ENCODE data around the gene POLR1A. TPM values are rescaled to one million over a fixed set of nuclear protein-coding genes. Genes with fewer than 3 reads are reported as not detected.

Gene POLR1A
- total RNA-seq, 1 donor from 2014 or later = 23.8 TPM

DNA sequence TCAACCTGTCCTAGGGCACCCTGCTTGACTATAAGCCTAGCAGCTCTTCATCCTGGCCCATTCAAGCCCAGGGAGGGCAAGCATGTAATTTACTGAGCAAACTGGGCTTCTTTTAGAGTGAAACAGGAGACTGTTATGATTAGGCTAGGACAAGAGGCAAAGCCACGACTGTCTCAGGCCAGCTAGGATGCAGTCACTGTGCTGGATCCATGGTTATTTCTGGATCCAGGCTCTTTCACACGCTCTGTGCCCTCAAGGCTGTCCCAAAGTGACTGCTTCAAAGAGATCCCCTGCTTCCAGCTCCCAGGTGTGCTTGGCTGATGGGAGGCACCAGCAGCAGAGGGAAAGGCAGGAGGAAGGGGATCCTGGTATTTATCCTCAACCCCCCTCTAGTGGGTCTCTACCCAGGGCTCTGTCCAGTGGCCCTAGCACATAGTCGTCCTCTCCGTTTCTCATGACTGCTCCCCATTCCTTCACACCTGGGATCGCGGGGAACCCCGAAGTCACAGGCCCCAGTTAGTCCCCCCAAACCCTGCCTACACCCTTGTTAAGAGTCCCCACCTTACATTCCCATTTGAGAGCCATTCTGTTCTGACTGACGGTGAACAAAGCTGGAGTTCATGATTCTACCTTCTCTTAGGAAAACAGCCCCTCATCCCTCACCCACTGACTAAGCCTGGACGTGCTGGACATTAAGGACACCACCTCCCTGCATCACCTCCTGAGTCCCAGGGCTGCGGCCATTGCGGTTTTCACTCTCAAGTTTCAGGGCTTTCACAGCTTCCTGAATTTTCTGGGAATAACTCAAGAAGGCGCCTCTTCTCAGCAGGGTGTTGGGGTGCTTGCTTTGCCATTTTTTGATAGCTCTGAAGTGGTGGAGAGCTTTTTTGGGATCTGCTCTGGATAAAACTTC is 63.2 kb downstream of the POLR1A start:
- no peak for DNase-seq (ENCODE audit: low spot score)

DNA sequence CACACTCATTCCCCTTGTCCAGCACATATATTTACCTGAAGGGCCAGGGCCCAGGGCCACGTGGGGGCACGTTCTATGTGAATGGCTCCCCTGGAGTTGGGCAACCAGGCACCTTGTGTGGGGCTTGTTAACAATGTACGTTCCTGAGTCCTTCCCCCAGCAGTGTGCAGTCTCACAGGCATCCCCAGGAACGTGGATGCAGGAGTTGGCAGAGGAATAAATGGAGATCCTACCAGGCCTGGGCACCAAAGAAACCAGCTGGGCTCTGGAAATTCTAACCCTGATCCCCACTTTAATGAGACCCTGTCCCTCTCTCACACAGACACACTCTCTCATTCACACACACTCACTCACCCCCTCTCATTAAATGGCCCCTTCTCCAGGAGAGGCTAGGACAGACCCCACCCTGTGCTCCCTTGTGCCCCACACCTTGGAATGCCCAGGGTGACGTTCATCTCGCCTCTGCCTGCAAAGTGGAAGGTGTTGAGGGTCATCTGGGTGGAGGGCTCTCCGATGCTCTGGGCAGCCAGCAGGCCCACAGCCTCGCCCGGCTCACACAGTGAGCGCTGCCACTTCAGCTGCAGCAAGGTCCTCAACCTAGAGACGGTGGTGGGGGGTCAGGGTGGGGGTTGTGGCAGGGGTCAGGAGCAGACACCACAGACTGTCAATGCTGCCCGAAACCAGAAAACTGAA is 65.6 kb downstream of the POLR1A start:
- H2AFZ ChIP-seq (replicated peaks) = no peak overlapping the region
- Mint-ChIP-seq H3K27me3 (ENCODE audit: insufficient read depth, low read depth) (peaks cover 3% of the 10 kb centered on the region), H3K27ac (no peak overlapping the region), H3K4me1 (peaks cover 28% of the 10 kb centered on the region), H3K36me3 (peaks cover 34% of the 10 kb centered on the region), H3K4me3 (no peak overlapping the region), H3K9me3 (no peaks in the 10 kb centered on the region)
- H3K79me2 ChIP-seq (ENCODE audit: low read depth) = no peaks in the 10 kb centered on the region
- TF ChIP-seq, protein P1, sequence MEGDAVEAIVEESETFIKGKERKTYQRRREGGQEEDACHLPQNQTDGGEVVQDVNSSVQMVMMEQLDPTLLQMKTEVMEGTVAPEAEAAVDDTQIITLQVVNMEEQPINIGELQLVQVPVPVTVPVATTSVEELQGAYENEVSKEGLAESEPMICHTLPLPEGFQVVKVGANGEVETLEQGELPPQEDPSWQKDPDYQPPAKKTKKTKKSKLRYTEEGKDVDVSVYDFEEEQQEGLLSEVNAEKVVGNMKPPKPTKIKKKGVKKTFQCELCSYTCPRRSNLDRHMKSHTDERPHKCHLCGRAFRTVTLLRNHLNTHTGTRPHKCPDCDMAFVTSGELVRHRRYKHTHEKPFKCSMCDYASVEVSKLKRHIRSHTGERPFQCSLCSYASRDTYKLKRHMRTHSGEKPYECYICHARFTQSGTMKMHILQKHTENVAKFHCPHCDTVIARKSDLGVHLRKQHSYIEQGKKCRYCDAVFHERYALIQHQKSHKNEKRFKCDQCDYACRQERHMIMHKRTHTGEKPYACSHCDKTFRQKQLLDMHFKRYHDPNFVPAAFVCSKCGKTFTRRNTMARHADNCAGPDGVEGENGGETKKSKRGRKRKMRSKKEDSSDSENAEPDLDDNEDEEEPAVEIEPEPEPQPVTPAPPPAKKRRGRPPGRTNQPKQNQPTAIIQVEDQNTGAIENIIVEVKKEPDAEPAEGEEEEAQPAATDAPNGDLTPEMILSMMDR (IDR thresholded peaks at IDR 0.05) = no peak
- no peak for TF ChIP-seq EZH2phosphoT487 (IDR thresholded peaks at IDR 0.05)
- no peak for TF ChIP-seq EZH2 (IDR thresholded peaks at IDR 0.05)
- DNase-seq (ENCODE audit: low spot score) = no peak
- no peaks in the 10 kb centered on the region for H3K27me3 ChIP-seq
- H3K4me3 ChIP-seq = no peak overlapping the region
- no peaks in the 10 kb centered on the region for H4K20me1 ChIP-seq (ENCODE audit: low read depth)
- H3K4me1 ChIP-seq = no peaks in the 10 kb centered on the region
- H3K27ac ChIP-seq = no peak overlapping the region
- H3F3A ChIP-seq (ENCODE audit: low read depth) = no peaks in the 10 kb centered on the region
- H3K36me3 ChIP-seq = no peaks in the 10 kb centered on the region
- no peaks in the 10 kb centered on the region for H3K9me3 ChIP-seq (ENCODE audit: low read depth)
- H3K4me2 ChIP-seq = no peak overlapping the region
- no peak overlapping the region for H3K9ac ChIP-seq

More for the DNA sequence above, 63.2 kb downstream of the POLR1A start:
- H3K4me2 ChIP-seq = no peak overlapping the region
- H3K79me2 ChIP-seq (ENCODE audit: low read depth) = no peaks in the 10 kb centered on the region
- H3K9me3 ChIP-seq (ENCODE audit: low read depth) = no peaks in the 10 kb centered on the region
- H3K9ac ChIP-seq = no peak overlapping the region
- no peak overlapping the region for H2AFZ ChIP-seq (replicated peaks)
- peaks cover 3% of the 10 kb centered on the region for H3K36me3 ChIP-seq
- no peaks in the 10 kb centered on the region for H3K4me1 ChIP-seq
- H4K20me1 ChIP-seq (ENCODE audit: low read depth) = no peaks in the 10 kb centered on the region
- Mint-ChIP-seq H3K9me3 (no peaks in the 10 kb centered on the region), H3K27ac (no peak overlapping the region), H3K4me3 (no peak overlapping the region), H3K27me3 (ENCODE audit: insufficient read depth, low read depth) (peaks cover 6% of the 10 kb centered on the region), H3K36me3 (peaks cover 49% of the 10 kb centered on the region), H3K4me1 (peaks cover 9% of the 10 kb centered on the region)
- H3K27me3 ChIP-seq = no peaks in the 10 kb centered on the region
- no peak for TF ChIP-seq EZH2 (IDR thresholded peaks at IDR 0.05)
- TF ChIP-seq, protein P1 (IDR thresholded peaks at IDR 0.05) = no peak
- no peak for TF ChIP-seq EZH2phosphoT487 (IDR thresholded peaks at IDR 0.05)
- no peak overlapping the region for H3K4me3 ChIP-seq
- no peak overlapping the region for H3K27ac ChIP-seq
- no peaks in the 10 kb centered on the region for H3F3A ChIP-seq (ENCODE audit: low read depth)

DNA sequence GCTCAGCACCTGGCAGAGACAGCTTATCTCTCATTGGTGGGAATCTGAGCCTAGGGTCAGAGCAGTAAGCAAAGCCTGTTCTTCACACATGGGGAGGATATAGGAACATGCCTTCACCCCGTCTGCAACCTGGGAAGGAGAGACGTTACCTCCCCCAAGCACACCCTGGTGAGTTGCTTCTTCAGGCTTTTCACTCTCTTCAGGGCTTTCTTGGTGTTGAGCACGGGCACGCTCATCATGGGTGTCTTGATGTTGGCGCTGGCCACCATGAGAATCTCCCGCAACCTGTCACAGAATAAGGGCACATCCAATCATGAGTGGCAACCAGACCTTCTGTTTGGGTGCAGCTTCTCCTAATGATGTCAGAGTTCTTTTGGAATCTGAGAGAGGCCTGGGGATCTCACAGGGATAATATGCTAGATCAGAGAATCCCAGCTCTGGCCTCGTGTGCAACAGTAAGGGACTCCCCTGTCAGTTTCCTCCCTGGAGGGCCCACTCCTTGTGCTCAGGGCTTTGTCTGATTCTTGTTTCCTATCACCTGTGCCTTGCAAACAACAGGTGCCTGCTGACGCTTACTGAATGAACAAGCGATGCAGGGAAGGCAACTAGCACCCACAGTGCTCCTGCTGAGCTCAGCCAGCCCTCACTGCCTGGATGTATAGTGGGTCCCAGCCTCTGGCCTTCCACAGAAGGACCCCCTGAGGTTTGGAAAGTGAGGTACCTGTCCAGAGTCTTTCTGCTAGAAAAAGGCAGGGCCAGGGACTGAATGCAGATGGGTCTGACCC is 66.3 kb downstream of the POLR1A start:
- H3K27ac Mint-ChIP-seq = no peak overlapping the region
- H3K4me2 ChIP-seq = no peak overlapping the region
- no peaks in the 10 kb centered on the region for H3K9me3 Mint-ChIP-seq
- no peaks in the 10 kb centered on the region for H3K27me3 ChIP-seq
- H3K79me2 ChIP-seq (ENCODE audit: low read depth) = no peaks in the 10 kb centered on the region
- no peak overlapping the region for H3K4me3 Mint-ChIP-seq
- H3K36me3 Mint-ChIP-seq = peaks cover 33% of the 10 kb centered on the region
- no peak for DNase-seq (ENCODE audit: low spot score)
- no peak overlapping the region for H3K9ac ChIP-seq
- no peaks in the 10 kb centered on the region for H3K4me1 ChIP-seq
- H3K4me1 Mint-ChIP-seq = peaks cover 28% of the 10 kb centered on the region
- no peak overlapping the region for H2AFZ ChIP-seq (replicated peaks)
- H4K20me1 ChIP-seq (ENCODE audit: low read depth) = no peaks in the 10 kb centered on the region
- no peak overlapping the region for H3K4me3 ChIP-seq
- H3K36me3 ChIP-seq = no peaks in the 10 kb centered on the region
- H3F3A ChIP-seq (ENCODE audit: low read depth) = no peaks in the 10 kb centered on the region
- TF ChIP-seq EZH2 (IDR thresholded peaks at IDR 0.05) (no peak), EZH2phosphoT487 (IDR thresholded peaks at IDR 0.05) (no peak)
- TF ChIP-seq, protein P1 (IDR thresholded peaks at IDR 0.05) = no peak
- H3K9me3 ChIP-seq (ENCODE audit: low read depth) = no peaks in the 10 kb centered on the region
- peaks cover 3% of the 10 kb centered on the region for H3K27me3 Mint-ChIP-seq (ENCODE audit: insufficient read depth, low read depth)
- H3K27ac ChIP-seq = no peak overlapping the region
